GM19468 (cell line): ENCODE data around the gene HDAC7.

Source experiments
- ATAC-seq: cut with Tn5 transposase; IDR thresholded peaks from one replicate; pipeline ENCODE4 v1.9.1; 2021; ENCODE audit warnings: mild to moderate bottlenecking, moderate library complexity, moderate number of reproducible peaks; ENCODE audit not compliant: unreplicated experiment; ENCODE audit errors: extremely low read depth

The HDAC7 gene

DNA sequence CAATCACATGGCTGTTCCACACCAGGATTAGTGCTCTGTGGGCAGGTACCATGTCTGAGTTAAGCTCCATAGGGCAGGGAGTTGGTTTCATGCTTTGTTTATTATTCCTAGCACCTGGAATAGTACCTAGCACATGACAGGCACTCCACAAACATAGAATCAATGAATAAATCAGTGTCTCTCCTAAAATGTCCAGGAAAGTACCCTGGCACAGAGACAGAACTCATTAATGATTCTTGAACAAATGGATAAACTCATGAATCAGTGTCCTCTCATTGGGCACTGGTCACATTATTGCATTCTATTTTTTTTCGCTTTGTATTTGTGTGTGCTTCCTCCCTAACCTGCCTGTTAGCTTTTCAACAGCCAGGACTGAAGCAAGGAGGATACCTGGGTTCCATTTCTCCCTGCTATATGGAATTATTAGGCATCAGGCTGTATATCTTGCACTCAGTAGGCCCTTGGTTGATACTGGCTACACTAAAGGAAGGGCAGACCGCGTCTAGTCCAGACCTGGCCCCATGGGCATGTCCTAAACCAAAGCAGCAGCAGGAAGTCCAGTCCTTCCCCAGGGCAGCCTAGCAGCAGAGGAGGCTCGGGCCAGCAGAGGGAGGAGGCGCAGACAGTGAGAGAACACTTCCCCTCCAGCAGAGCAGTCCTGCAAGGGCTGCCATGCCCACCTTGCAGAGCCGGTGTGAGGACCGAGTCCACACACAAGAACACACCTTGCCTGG is 18.4 kb downstream of the HDAC7 start:
- no peak for ATAC-seq

DNA sequence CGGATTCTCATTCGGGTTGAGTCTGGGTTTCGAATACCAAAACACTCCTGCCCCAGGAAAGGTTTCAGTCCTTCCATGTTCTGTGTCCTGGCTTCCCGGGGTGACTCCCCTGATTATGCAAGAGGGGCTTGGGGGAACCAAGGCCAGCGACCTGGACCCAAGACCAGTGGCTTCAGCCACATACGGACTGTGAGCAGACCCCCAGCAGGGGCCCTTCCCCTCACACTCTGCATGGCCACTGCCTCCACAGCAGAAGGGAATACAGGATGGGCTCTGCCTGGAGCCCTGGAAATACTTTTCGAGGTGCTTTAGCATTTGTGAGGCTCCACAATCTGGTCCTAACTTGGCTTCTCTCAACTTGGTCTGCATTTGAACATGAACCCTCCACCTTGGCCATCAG is 19.1 kb downstream of the HDAC7 start:
- no peak for ATAC-seq

DNA sequence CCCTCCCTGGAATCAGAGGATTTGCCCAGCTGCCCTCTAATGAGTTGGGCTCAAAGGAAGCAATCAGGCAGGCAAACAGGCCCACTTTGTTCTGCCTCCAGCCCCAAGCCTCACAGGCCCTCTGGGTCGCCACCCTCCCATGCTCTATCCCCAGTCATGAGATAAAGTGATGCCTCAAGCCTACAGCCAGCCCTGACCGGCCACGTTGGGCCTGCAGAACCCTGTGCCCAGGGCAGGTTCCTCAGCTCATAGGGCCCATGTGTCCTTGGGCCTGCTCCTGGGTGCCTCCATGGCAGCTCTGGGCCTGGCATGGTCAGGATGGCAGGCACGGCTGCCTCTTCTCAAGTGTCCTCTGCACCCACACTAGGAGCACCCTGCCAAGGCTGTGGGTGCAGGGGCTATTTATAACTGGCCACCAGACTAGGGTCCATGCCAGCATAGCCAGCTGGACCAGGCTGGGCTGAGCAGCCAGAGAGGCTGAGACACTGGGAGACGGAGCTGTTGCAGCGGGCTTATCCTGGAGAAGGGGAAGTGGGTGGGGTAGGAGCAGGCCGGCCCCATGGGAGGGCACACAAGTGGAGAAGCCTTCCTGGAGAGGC is 20.2 kb downstream of the HDAC7 start:
- ATAC-seq: no peak

DNA sequence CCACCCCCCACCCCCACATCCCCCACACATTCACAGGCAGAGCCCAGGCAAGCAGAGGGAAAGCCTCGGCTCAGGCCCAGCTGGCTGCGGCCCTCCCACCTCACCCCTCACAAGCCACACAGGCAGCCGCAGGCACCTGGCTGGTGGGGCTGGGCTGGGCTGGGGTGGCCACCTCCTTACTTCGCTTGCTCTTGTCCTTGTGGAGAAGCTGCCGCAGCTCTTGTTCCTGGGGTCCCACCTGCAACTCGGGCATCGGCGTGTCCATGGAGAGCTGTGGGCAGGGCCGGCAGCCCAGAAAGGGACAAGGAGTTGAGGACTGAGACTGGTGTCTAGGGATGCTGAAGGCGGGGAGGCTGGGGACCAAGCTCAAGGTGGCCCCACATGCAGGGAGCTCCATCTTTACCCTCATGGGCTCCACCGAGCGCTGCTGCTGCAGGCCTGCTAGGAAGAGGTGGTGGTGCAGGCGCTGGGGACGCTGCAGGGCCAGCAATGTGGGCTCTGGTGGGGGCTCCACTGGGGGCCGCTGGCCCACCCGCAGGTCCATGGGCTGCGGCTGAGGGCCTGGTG is 21.2 kb downstream of the HDAC7 start:
- ATAC-seq: no peak

DNA sequence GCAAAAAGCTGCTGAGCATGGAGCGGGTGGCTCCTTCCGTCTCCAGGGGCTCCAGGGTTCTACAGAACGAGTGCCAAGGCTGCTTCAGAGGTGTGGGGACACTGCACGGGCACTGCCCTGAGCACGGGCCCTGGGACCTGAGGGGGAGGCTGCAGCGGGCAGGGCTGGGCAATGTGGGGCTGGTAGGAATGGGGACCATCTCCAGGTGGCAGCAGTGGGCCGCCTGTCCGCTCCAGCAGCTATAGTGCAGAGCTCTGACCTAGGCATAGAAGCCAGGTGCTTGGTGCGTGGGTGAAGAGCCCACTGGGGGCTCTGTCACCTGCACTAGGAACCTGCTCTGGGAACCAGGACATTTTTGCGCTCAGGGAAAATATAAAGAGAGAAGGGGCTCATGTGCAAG is 22.3 kb downstream of the HDAC7 start:
- peak; percentile 53 for ATAC-seq

DNA sequence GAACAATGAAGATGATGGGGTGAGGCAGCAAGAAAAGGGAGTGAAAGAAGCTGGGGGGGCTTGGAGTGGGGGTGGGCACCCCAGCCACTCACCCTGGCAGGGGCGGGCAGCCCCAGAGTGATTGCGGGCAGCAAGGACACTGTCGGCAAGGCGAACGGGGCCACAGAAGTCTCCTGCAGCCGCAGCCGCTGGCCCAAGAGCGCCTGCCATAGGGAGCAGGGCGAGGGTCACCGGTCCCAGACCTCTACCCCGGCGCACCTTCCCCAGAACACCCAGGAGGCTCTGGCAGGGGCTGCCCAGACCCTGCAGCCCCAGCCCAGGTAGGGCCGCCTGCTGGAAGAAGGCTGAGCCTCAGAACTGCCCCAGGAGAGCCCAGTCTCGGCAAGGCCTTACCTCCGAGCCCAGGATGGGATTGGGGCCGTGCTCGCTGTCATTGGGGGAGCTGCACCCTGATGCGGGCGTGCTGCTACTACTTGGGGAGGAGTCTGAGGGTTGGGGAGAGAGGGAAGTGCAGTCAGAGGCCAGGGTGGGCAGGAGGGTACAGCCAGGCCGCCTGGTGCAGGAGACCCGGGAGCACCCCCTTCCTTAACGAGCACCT is 23.8 kb downstream of the HDAC7 start:
- no peak for ATAC-seq

DNA sequence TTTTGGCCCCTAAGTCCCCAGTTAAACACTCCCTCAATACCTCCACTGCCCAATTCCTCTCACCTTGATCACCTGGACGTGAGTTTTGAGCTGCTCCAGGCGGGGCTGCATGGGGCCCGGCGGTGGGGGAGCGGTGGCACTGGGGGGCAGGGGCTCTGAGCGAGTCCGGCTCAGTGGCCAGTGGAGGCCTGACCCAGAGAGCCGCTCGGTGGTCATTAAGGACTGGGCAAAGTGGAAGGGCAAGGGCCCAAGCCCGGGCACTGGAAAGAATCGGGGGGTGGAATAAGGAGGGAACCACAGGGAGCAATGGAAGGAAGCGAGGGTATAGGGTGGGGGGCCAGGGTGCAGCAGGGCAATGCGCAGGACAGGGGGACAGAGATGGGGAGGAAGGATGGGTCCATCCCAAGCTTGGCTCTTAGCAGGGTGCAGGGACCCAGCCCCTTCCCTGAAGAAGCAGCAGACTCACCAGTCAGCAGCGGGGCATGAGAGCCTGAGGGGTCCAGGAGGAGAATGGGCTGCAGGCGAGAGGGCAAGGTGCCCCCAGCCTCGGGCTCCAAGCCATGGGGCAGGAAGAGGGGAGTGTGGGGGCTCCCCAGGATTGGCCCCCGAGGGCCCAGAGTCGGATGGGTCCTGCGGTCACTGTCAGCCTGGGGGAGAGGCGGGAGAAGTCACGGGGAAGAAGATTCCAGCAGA is 24.4 kb downstream of the HDAC7 start:
- no peak for ATAC-seq

DNA sequence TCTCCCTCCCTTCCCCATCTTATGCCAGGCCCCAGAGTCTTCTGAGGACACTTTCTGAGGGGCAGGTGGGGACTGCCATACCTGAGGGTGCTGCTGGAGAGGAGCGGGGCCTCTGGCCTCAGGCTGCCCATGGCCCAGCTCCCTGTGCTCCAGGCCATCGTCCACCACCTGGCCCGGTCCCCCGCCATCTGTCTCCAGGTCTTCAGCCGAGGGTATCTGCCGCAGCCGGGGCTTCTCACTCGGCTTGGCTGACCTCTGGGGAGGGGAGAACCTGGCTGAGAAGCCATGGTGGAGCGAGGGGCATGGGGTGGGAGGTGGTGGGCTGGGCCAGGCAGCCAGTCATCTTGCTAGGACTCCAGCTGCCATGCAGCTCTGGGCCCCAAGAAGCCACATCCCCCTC is 25.0 kb downstream of the HDAC7 start:
- ATAC-seq: no peak

DNA sequence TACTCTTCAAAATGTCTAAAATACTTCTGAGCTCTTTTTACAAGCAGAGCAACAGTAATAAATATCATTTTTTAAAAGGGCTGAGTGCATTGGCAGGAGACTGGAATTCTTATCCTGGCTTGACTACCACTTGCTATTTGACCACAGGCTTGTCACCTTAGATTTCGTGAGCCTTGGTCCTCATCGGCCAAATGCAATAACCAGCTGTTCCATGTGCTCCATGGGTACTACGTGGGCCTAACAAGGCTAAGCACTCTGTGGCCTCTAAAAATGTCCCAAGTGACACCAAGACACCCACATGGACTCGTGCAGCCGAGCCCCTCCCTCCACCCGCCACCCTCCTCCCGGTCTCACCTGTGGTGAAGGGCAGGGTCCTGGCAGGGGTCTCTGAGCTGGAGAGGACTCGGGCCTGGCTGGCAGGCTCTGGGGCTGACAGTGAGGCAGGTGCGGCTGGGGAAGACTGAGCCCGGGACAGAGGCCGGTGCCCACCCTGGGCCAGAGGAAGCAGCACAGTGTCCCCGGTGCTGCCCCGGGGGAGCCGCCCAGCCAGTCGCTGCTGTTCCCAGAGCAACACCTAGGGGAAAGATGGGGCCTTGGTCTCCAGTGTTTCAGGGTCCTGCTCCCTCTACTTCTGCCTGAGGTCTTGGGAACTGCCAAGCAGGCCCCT is 26.6 kb downstream of the HDAC7 start:
- no peak for ATAC-seq

DNA sequence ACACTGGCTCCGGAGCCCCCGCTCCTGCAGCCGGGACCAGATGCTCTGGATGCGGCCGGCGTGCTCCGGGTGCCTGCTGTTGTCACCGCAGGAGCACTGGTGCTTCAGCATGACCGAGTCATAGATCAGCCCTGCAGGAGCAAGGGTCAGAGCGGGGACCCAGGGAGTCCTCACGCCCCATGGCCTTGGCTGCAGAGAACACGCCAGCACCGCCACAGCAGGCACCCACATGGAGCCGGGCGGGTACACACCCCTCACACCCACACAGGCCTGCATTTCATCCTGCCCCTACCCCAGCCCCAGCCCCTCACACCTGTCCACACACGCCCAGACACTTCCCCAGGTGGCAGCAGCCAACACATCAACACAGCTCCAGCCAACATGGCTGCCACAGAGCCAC is 27.8 kb downstream of the HDAC7 start:
- no peak for ATAC-seq

DNA sequence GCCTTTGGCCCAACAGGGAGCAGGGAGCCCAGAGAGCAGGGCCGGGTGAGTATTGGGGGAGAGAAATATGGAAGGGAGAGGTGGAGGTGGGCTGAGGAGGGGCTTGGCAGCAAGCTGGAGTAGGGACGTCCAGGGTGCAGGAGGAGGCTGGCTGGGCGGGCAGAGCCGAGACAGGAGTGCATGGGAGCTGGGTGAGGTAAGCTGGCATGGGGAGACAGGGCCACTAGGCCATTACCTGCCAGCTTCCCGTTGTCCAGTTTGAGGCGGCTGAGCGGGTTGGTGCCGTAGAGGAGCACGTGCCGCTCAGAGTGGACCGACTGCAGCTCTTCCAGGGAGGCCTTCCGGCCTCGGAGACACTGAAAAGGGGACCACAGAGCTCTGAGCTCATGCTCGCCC is 28.4 kb downstream of the HDAC7 start:
- no peak for ATAC-seq

DNA sequence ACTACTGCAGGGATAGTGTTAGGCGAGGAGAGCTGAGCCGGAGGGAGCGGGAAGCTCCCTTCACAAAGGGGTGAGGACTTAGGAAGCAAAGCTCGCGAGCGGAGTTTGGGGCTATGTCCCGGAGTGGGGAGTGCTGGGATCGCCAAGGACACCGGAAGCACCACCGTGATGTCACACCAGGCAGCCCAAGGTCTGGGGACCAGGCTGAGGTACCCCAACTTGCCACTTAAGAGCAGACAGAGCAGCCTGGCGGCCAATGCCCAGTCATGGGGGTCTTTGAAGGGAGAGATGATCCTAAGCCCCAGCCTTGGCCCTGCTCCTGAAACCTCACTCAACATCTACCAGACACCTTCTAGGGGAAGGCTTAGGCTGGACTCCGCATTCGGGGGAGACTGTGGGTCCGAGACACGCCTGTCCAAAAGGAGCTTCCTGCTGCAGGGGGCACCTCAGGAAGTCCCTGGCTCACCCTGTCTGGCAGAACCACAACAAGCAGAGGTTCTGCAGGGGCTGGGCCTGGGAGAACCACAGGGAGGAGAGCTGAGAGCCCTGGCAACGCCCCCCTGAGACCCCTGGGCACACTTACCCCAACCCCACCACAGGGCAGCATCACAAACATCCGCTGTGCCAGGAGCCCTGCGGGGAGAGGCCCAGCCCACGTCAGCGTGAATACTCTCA is 28.9 kb downstream of the HDAC7 start:
- ATAC-seq: no peak

DNA sequence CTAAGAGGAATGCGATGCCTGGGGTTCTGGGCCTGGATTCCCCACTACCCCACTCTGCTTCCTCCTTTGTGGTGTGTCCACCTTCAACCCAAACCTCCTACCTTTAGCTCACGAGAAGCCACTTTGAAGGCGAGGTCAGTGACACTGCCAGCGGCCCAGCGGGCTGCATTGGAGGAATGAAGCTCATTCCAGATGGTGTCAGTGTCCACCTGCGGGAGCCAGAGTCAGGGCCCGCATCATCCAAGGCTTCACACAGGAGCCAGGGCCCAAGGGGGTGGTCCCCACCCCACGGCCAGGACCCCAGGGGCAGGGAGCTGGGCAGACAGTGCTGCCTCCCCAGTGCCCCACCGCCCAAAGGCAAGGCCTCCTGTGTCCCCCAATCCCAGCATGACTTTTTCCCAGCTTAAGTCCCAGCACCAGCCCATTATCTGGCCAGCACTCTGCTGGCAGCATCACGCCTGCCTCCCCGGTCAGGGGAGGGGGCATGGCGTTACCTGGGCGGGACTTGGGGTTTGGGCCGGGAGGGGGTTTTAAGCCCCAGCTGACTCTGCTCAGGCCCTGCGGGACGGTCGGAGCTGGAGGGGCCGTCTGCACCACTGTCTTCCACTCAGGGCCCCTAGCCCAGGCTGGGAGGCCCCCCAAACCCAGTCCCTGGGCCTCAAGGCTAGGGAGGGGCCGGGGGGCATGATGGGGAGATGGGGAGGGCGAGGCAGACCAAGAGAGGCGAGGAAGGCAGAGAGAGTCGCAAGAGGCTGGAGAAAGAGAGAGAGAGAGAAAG is 29.8 kb downstream of the HDAC7 start:
- no peak for ATAC-seq

DNA sequence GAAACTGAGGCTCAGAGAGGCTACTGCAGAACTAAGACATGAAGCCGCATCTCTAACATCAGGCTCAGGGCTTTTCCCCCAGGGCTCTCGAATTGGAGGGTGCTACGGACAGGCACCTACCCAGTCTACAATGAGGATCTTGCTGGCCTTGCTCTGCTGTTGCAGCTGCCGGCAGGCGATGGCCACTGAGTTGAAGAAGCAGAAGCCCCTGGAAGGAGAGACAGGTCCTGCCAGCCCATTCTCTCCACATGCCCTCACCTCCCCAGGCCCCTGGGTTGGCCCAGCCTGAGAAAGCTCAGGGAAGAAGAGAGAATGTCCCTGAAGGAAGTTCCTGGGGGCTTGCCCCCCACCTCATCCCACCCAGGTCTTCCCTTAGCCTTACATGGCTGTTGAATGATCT is 30.6 kb downstream of the HDAC7 start:
- no peak for ATAC-seq

DNA sequence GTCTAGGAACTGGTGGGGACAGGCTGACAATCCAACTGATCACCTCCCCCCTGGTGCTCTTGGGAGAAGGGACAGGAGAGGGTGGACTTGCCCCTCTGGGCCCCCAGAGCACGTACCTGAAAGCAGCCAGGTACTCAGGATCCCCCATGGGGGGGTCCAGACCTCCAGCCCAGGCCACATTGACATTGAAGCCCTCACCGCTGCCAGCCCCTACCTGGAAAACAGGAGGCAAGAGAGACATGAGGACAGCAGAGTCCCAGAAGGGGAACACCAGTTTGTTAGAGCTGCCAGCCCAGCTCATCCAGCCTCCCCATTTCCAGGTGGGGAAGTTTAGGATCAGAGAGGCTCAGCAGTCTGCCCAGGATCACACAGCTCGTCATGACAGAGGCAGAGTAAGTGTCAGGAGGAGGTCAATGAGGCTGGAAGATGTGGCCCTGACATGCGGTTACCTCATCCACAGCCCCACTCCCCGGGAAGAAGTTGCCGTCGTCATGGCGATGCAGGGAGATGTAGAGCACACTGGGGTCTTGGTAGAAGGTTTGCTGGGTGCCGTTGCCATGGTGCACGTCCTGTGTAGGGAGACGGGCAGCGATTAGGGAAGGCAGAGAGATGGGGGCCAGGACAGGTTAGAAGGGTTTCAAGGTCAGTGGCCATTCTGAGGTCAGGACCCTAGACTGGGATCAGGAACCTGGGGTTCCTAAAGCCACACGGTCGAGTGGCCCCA is 31.9 kb downstream of the HDAC7 start:
- ATAC-seq: no peak

DNA sequence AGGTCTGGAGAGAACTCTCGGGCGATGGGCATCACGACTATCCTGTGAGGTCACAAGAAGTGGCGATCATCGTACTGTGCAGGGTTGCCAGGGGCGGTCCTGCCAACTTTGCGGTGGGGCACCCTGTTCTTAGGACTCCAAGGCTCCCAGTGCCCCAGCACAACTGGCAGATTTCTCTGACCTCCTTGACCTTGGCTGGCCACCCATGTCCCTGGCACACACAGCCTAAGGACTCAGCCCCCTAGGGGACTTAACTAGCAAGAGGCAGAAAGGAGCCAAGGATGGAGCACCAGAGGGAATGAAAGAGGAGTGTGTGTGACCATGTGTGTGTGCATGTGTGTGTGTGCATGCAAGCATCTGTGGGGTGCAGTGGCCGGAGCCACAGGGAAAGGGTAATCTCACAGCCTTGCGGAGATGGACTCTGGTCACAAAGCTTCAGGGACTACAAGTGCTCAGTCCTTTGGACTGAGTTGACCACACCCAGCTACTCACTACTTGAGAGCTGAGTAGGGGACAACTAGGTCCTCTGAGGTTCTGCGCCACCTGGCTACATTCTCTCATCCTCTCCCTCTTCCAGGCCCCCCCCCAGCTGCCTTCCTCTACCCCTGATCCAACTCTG is 32.9 kb downstream of the HDAC7 start:
- no peak for ATAC-seq

DNA sequence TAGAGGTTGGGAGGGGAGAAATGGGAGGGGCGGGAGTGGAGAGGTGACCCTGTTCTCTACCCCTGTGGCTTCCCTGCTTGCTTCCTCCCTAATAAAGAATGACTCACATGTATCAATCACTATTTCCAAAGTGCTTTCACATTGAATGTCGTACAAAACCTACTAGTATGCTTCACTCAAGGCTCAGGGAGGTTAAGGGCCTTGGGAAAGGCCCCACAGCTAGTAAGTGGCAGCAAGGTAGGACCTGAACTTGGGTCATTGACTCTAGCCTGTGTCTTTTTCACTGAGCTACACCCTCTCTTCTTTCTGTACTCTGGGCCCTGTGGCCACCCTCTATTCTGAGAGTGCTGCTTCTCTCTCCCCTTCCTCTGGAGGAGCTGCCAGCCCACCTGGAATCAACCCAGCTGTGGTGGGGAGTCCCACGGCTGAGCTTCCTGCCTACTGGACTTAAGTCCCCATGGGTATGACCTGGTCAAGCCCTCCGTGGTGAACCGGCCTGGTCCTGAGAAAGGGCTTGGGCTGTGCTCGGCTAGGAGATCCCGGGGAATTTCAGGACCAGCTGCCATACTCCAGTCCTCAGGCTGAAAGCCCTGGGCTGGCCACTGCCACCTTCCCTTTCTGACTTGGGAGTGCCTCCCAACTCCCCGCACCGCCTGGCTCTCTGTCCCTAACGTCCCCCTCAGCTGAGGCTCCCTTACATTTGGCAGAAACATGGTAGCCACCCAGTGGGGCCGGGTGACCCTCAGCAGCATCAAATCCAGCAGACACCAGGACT is 33.6 kb downstream of the HDAC7 start:
- no peak for ATAC-seq
